Activated CD4-positive, alpha-beta T cell treated with anti-CD3 and anti-CD28 coated beads, Interleukin-2, amount 50 U/mL, for 16 hours (primary cell): ENCODE measurements around the gene PLOD2.

Experiments used
- DNase-seq: peaks from one replicate; pipeline ENCODE4 v3.0.0-alpha.2; 2020

Gene PLOD2

DNA sequence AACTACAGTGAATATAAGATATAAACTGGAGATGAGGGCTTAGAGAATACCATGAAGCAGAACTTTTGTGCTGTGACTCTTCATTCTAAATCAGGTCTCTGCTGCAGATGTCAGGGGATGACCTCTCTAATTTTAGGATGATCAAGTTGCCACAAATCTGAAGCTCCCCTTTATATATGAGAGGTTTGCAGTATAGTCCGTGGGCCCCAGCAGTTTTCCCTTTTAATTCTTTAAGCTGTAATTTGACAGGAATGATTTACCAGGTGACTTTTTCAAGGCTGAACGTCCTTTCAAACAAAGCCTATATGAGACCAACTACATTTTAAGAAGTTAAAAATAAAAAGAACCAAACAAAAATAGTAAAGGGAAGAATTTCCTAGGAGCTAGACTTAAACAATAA, 4.9 kb upstream of the PLOD2 start:
- no peak for DNase-seq

DNA sequence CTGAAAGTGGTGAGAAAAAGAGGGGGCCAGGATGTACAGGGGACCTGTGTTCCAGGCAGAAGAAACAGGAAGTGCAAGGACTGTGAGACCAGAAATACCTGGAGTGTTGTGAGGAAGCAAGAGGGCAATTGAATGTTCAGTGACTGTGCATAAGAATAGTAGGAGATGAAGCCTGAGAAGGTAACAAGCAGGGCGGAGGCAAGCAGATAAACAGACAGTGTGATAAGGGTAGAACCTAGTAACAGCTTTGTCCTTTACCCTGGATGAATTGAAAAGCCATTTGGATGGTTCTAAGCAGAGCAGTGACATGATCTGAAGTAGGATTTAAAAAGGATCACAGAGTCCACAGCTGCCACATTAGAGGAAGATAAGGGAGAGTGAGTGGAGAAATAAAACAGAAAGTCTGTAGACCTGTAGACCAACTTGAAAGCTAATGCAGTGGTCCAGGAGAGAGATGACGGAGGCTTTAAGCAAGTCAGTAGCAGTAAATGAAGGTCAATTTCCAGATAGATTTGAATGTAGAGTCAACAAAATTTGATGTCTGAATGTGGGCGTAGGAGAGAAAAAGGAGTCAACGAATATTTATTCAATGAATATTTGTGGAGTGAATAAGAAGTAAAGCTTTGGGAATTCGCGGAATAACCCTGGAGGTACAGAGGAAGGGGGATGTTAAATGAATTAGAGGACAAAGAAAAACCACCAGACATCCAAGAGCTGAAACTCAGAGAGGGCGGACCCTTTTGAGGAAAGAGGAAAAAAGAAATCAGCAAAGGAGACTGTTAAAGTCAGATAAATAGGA, 4.2 kb upstream of the PLOD2 start:
- DNase-seq: no peak

DNA sequence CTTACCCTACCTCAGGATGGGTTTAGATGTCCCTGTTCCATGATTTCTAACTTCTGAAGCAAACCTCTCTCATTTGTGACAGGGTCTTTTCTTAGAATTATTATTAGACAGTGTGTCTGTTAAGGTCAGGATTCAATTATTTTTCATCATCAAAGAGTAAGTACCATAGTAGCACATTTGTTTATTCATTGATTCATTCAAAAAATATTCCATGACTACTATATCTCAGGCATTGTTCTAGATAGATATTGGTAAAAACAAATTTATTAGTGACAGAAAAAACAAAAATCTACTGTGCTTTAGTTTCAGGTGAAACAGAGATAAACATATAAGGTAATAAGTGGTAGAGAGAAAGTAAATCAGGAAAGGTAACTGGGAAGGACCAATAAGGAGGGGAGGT, 3.5 kb upstream of the PLOD2 start:
- DNase-seq: no peak

DNA sequence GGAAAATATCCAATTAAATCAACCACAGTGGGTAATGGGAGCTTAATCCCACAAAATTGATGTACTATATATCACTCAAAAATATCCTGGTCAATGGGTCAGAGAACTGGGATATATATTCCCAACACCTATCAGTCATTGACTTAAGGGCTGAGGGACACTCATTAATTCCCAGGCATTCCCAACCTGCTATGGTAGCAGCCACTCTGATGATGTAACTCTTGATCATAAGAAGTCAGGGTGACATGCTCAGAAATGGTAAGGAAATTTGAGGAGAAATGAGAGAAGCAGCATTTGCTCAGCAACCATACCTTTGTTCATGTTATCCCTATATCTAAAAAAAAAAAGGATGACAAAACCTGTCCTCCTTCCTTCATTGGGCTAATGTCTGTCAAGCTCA, 3.1 kb upstream of the PLOD2 start:
- no peak for DNase-seq

DNA sequence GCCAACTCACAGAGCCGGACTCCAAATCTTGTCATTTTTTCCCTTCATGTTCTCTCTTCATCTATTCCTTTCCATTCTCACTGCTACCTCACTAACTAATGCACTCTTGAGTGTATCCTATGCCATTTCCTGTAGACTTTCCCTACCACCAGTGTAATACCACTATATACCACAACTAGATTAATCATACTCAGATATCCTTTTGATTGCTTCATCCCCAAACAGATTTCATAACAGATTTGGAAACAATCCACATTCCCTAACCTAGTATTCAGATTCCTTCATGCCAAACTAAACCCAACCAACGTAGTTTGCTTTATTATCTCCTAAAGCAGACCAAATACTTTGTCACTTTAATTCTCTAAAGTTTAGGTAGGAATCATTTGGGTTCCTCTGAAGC, 2.6 kb upstream of the PLOD2 start:
- no peak for DNase-seq

DNA sequence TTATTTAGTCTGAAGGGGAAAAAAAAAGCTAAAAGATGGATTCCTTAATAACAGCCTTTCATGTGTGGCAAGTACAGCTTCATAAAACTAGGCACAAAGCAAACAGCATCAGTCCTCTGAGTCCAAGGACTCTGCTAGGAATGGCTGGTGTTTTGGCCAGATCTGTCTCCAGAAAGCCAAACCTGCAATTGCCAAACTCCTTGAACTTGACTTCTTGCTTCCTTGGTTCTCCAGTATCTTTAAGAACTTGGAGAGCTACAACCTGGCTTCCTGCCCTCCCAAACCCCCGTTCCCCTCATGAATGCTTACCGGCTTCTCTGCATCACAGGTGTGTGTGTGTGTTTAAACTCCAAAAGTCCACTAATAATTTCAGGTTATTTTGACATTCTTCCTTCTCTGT, 1.6 kb upstream of the PLOD2 start:
- DNase-seq: no peak

DNA sequence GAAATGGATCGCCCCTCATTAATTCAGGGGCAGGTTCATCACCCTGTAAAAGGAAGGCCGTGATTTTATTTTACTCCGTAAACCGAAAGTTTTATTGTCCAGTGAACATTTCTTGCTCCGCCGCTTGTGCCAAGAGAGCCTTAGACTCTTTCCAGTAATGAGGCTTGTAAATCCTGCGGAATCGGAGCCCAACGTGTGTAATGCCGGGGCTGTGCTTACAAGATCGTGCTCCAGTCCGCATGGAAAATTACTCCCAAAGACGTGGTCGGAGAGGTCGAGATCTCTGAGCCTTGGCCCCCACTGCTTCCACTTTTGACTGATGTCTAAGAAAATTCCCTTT, 649 bp upstream of the PLOD2 start:
- DNase-seq: no peak

DNA sequence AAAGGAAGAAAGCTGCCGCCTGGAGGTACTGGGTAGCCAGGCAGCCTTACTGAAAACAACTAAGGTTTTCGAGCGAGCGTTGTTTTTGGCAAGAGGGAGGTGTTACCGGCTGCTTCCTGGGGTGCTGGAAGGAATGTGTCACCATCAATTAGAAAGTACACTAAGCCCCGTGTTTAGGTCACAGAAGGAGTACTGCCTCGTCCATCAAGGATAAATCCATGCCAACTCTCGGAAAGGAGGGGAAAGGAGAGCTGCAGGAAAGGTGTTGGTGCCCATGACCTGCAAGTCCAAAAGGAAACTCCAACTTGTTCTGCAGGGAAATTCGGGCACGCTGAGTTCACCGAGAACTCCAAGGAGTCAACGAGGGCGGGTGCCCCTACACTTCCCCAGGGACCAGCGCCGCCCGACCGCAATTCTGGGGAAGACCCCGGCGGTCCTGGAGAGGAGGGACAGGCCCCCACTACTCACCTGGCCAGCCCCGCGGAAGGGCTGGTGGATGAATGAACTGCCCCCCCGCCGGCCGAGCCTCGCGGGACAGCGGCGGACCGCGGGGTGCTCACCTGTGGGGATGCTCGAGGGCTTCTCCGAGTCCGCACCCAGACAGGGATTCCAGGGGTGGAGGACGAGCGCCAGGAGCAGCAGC, 542 bp downstream of the PLOD2 start:
- DNase-seq: peak; percentile 22

DNA sequence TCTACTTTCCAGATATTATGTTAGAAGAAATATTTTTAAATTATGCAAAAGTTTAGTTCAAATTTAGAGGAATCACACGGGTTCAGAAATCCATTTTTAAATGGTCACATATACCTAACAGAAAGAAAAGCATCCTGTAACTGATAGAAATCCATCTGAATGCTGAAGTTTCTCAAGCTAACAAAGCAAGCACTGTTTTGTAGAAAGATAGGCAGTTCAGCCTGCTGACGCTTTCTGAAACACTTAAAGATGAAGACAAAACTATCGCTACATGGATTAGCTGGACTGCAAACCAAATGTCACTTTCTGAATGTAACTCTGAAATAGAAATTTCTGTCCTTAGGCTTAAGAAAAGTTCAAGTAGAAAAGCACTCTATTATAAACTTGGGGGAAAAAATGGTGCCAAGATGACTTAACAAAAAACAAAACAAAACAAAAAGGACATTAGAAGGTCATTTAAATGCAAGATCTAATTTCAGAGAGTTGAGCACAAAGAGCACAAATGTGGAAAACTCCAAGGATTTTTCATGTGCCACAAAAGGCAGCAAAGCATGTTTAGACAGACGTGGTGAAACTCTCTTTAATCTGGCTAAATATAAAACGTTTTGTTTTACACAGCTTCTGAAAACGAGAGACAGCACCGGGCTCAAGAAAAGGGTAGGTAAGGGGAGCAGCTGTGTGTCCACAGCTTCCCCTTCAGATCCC, 1.2 kb downstream of the PLOD2 start:
- no peak for DNase-seq

DNA sequence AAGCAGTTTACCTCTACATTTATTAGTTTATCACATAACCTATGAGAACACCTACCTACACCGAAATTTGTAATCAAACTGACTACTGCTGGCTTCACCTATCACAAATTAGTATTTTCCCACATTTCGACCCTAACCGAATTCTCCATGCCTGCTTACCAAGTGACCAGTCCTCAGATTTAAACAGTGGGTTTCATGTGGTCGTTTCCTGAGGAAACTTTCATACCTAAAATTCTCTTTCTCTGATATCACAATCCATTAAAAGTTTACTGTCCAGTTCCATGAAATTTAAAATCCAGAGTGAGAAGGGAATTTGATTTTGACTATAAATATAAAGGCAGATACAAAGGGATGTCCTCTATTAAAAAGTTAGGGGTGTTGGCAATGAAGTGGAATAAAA, 1.9 kb downstream of the PLOD2 start:
- no peak for DNase-seq

DNA sequence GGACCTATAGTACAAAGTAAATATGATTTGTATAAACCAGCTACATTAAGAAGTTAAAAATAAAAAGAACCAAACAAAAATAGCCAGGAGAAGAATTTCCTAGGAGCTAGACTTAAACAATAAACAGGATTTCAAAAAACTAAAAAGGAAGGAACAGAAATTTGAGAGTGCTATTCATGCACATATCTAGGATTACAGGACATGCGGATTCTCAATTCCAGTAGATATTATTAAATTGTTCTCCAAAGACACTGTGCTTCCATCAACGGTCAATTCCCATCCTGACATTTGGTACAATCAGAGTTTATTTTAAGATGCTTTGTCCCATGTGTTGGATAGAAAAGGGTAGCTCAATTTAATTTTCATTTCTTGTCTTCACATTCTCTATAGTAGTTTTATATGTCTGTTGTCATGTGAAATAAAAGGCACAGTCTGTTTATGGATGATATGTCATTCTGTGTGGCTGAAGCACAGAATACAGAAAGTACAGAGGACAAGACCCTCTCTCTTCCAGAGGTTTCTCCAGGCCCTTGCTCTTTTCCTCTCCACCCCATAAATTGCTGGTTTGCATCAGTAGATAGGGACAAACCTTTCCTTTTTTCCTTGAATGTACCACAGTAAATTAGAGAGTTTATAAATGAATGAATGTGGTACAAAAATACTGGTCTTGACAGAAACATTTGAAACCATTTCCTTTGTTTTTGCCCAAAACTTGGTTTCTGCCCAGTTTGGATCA, 3.5 kb downstream of the PLOD2 start:
- DNase-seq: no peak

DNA sequence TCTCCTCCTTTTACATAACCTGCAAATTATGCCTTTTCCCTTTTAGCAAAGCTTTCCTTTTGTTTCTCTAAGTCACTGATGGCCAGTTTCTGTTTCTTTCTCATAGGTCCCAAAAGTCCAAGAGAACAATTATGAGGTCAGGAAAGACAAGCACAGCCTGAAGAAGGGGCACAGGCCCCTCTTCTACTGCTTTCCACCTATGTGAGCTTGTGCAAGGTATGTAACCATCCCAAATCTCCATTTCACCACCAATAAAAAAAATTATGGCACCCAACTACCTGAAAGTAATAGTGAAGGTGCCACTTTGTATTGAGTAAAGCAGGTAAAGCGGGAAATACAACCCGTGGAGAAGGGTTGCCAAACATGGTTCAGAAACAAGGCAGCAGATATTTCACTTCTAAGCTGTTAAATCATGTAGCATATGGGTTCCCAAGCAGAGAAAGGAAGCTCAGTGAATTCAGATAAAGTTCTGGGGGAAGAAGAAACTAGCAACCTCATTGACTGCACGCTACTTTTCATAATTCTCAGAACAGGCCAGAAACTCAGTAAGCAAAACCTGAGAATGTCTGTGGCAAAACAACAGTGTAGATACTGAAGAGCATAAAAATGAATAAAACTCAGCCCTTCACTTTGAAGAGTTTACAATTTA, 4.2 kb downstream of the PLOD2 start:
- DNase-seq: no peak

DNA sequence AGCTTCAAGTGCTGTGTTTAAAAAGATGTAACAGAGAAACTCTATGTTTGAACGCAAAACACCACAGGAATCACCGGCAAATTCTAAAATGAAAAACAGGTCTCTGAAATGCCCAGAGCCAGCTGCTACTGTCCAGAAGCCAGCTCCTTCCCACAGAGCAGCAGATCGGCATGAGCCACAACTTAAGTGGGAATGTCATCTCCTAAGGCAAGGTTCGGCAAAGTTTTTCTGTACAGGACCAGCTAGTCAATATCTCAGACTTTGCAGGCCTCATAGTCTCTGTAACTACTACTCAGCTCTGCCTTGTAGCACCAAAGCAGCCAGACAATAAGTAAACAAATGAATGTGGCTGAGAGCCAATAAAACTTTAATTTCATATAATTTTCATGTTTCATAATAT, 4.9 kb downstream of the PLOD2 start:
- no peak for DNase-seq

DNA sequence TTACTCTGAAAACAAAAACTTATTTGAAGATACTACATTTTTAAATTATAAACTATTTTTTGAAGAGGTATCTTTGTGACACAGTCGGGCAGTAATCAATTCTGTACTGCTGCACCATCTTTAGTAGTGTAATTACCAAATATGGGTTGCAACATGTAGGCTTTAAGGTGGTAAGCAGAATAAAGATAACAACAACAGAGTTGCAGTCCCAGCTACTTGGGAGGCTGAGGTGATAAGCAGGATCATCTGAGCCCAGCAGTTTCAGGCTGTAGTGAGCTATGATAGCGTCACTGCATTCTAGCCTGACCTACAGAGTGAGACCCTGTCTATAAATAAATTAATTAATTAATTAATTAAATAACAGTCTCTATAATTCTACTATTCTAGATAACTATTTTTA, 6.0 kb downstream of the PLOD2 start:
- DNase-seq: no peak

DNA sequence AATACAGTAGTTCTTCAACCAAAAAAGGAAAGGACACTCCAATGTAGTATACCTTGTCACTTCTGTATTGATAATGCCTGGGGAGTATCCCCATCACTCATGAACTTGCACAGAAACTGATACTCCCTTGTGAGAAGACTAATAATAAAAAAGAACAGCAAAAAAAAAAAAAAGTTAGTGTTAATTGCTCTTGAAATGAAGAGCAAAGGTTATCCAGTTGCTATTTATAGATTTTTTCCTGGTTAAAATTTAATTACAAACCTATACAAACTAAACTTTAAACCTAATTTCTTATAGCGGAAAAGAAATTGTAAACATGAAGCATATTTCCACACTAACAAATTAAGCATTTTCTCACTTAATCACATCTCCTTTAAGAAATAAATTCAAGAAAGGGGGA, 6.7 kb downstream of the PLOD2 start:
- no peak for DNase-seq

DNA sequence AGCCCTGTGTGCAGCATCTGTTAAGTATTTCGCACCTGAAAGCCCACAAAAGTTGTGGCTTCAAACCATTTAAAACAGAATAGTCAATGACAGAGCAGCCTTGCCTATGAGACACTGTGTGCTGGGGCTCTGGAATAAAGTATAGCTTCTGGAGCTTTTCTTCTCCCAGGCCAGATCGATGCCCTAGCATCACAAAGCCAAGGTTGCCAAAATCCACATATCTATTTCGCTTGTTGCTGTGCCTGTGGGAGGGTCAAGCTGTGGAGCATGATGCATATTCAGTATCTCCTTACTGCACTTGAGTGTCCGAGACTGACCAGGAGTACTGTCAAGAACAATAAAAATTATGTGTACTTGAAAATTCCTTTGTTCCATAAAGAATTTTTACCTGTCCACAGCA, 7.6 kb downstream of the PLOD2 start:
- DNase-seq: no peak

DNA sequence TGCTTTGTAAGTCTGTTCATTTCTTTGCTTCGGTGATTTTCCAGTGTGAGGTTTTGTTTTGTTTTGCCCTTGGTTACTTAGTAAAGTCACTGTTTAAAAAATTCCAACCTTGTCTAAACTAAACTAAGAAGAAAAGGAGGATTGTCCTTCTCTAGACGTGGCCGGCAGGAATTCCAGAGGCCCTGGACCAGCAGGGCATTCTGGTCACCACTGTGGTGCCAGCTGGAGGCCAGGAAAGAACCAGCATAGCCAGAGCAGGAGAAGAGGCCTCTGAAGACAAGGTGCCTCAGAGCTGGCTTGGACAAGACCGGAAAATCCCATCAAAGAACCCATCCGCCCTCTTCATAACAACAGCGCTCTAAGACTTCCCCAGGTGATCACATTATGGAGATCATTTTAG, 8.2 kb downstream of the PLOD2 start:
- no peak for DNase-seq

DNA sequence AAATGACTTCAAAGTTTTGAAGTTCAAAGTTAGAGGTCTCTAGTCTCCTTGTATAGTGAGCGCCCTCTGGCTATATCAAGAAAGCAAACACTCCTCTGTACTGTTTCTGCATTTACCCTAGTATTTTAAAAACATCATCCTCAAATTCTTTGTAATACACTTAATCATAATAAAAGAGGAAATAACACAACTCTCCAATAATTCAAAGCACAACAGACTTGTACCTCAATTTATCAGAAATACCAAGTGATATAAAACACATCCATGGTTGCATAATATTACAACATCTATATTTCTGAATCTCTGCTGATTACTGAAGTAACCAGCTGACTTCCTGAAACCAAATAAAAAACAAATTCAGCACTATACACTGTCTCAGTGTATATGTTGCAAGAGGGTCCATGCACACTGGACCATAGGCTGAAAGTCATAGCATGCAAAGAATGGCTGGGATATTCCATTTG, 12.5 kb downstream of the PLOD2 start:
- no peak for DNase-seq

DNA sequence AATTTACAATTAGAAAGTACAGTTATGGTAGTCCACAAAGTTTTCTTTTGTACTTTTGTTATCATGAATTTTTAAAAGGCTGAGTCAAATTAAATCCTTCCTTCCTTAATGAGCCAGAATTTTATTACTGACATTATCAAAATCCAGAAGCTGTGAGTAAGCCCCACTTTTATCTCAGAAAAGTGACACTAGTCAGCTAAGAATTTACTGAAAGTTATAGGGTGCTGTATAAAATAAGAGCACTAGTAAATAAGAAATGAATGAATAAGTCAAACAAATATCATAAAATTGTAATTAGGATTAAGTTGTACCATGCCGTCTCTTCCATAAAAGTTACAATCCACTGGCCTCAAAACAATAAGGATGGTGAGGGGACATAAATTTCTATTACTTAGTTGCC, 15.3 kb downstream of the PLOD2 start:
- no peak for DNase-seq

DNA sequence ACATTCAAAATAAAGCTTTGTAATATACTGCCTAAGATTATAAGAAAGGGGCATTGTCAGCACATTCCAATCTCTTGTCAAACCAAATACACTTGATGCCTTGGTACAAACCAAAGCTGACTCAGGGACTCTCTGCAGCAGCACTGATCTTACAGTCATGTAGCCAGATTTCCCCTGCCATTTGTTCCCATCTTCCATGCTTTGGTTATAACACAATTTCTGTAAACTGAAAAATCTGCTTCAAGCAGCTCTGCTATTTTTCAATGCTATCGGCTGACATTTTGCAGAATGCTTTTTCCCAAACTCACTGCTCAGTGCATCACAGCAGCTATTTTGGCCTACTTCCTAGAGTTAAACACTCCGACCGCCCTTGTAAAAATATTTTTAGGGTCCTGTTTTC, 18.2 kb downstream of the PLOD2 start:
- DNase-seq: no peak

DNA sequence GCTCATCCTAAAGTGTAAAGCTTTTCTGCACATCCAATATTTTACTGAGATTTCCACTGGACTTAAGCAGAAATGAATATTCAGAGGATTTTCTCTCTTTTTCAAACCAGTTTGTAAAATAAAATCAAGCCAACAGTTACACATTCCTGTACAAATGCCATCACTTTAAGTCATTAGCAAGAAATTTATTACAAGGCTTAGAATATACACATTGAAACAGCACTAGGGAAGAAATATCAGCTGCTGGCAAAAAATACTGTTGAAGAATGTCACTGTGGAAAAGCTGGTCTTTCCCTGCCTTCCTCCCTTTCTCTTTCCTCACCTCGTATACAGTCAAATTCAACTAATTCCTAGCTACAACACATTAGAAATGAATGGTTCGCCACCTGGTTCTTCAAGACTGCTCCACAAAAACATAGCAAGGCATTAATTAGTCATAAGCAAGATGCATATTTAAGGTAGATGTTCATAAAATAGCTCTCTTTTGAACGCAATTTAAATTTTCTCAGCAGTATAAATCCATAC, 21.3 kb downstream of the PLOD2 start:
- DNase-seq: no peak

DNA sequence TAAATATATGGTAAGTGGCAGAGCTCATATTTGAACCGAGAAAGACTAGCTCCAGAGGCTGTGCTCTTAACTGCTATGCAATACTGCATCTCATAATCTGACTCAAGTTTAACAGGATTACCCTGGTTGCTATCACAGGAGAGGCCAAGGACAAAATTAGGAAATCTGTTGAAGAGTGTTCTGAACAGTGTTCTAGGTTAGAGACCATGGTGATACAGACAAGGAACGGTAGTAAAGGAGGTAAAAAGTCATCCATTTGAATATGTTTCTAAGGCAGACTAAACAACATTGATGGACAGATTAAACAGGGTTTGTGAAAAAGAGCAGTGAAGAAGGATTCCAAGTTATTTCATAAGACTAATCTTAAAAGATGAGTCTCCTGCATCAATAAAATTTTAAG, 22.1 kb downstream of the PLOD2 start:
- DNase-seq: no peak

DNA sequence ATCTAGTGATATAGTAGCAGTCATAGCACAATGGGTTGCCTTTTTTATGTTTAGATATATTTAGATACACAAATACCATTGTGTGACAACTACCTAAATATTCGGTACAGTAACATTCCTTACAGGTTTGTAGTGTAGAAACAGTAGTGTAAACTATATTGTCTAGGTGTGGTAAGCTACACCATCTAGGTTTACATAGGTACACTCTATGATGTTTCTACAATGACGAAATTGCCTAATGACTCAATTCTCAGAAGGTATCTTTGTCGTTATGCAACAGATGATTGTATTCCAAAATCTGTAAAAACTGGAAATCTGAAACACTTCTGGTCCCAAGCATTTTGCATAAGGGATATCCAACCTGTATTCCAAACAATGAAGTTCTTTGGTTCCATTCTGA, 24.3 kb downstream of the PLOD2 start:
- no peak for DNase-seq
